Smooth muscle cell of the pulmonary artery (primary cell): ENCODE measurements around the gene GTF2F2. TPM values are rescaled to one million over a fixed set of nuclear protein-coding genes. Genes with fewer than 3 reads are reported as not detected.

Experiments
- total RNA-seq: library from RNA; depleted of rRNA; stranded (reverse); fragments of >200 nt; gene quantifications from 2 replicates; pipeline ENCODE4 v1.2.3, GENCODE V29; 2014

Gene GTF2F2
- total RNA-seq, result 12.4 and 15.1 TPM in 2 replicates

GRCh38 chr13:45119991-45120864 is at the start of gene GTF2F2:
TSS of gene GTF2F2 (plus strand) at chr13:45120510. CDS start at chr13:45120656, 146 bp downstream.

GRCh38 chr13:45200701-45201232 is 80.5 kb downstream of the GTF2F2 start, which contains the start of gene KCTD4:
TSS of gene KCTD4 (minus strand) at chr13:45201045. CDS start at chr13:45194567, 6,478 bp downstream.

Other genes starting within 250 kb of the GTF2F2 start
- 3.4 and 3.5 TPM in 2 replicates for gene NUFIP1, start 131.0 kb upstream of the GTF2F2 start, total RNA-seq
- 20.8 and 23.0 TPM in 2 replicates for gene GPALPP1, start 131.0 kb upstream of the GTF2F2 start, total RNA-seq
- 0.20 and 0.66 TPM in 2 replicates for gene KCTD4, start 80.5 kb downstream of the GTF2F2 start, total RNA-seq
- gene TPT1, start 220.7 kb downstream of the GTF2F2 start, total RNA-seq, result 2,376 and 3,595 TPM in 2 replicates